GM18519 (cell line): ENCODE data around the gene CCDC192.

Experiments
- ATAC-seq: cut with Tn5 transposase; IDR thresholded peaks from one replicate; pipeline ENCODE4 v1.9.1; 2021; ENCODE audit warnings: mild to moderate bottlenecking, moderate library complexity; ENCODE audit not compliant: unreplicated experiment, low FRiP score

CCDC192 gene

GRCh38 chr5:127911619-127912018, 208.4 kb downstream of the CCDC192 start:
- ATAC-seq: no peak

- no peak for ATAC-seq
Observed at GRCh38 chr5:127912411-127912810, 209.2 kb downstream of the CCDC192 start.

GRCh38 chr5:127916885-127917573, 213.8 kb downstream of the CCDC192 start:
- no peak for ATAC-seq

GRCh38 chr5:127919006-127919796, 216.0 kb downstream of the CCDC192 start:
- ATAC-seq: no peak

GRCh38 chr5:127919818-127920217, 216.6 kb downstream of the CCDC192 start:
- no peak for ATAC-seq

- no peak for ATAC-seq
Observed at GRCh38 chr5:127920936-127921335, 217.7 kb downstream of the CCDC192 start.

GRCh38 chr5:127922603-127923002, 219.4 kb downstream of the CCDC192 start:
- ATAC-seq: no peak

- no peak for ATAC-seq
Observed at GRCh38 chr5:127923804-127924570, 220.8 kb downstream of the CCDC192 start.

- ATAC-seq: no peak
Observed at GRCh38 chr5:127924606-127925005, 221.4 kb downstream of the CCDC192 start.

GRCh38 chr5:127925916-127926315, 222.7 kb downstream of the CCDC192 start:
- ATAC-seq: no peak

GRCh38 chr5:127926974-127927373, 223.8 kb downstream of the CCDC192 start:
- no peak for ATAC-seq

GRCh38 chr5:127928053-127928452, 224.9 kb downstream of the CCDC192 start:
- no peak for ATAC-seq

GRCh38 chr5:127930311-127930710, 227.1 kb downstream of the CCDC192 start:
- no peak for ATAC-seq

- ATAC-seq: no peak
Observed at GRCh38 chr5:127931396-127931795, 228.2 kb downstream of the CCDC192 start.

GRCh38 chr5:127933348-127933747, 230.2 kb downstream of the CCDC192 start:
- ATAC-seq: no peak

- ATAC-seq: no peak
Observed at GRCh38 chr5:127934791-127935256, 231.6 kb downstream of the CCDC192 start.

GRCh38 chr5:127935398-127935797, 232.2 kb downstream of the CCDC192 start:
- no peak for ATAC-seq

GRCh38 chr5:127936439-127936972, 233.3 kb downstream of the CCDC192 start:
- no peak for ATAC-seq

- no peak for ATAC-seq
Observed at GRCh38 chr5:127938746-127939145, 235.6 kb downstream of the CCDC192 start.

- no peak for ATAC-seq
Observed at GRCh38 chr5:127940854-127941253, 237.7 kb downstream of the CCDC192 start.

GRCh38 chr5:127941646-127942045, 238.5 kb downstream of the CCDC192 start:
- ATAC-seq: no peak
